ENCODE data around the gene ACADS.

DNA sequence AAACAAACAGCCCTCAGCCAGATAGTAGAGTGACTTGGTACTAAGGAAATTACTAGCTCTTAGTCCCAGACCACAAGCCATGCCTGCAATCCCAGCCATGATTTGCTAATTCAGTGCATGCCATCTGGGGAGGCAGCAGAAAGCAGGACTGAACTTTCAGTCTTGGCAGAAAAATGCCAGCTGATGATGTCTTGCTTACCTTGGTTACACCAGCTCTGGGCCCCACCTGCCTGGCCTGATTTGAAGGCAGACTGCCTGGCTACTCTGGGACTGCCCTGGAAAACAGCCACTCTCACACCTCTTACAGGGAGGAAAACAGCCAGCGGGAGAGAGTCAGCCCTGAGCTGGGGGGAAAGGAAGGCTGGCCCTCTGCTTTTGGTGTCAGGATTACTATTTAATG lies 20.0 kb upstream of the ACADS start:
- no peak for TF ChIP-seq EP300 (IDR thresholded peaks at IDR 0.05)
- TF ChIP-seq, protein P1, sequence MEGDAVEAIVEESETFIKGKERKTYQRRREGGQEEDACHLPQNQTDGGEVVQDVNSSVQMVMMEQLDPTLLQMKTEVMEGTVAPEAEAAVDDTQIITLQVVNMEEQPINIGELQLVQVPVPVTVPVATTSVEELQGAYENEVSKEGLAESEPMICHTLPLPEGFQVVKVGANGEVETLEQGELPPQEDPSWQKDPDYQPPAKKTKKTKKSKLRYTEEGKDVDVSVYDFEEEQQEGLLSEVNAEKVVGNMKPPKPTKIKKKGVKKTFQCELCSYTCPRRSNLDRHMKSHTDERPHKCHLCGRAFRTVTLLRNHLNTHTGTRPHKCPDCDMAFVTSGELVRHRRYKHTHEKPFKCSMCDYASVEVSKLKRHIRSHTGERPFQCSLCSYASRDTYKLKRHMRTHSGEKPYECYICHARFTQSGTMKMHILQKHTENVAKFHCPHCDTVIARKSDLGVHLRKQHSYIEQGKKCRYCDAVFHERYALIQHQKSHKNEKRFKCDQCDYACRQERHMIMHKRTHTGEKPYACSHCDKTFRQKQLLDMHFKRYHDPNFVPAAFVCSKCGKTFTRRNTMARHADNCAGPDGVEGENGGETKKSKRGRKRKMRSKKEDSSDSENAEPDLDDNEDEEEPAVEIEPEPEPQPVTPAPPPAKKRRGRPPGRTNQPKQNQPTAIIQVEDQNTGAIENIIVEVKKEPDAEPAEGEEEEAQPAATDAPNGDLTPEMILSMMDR (IDR thresholded peaks at IDR 0.05) = no peak
- TF ChIP-seq POLR2A (IDR thresholded peaks at IDR 0.05) = no peak
